GM18508 (cell line): Measurements from ENCODE around the gene GFM1.
"Not testable (repeated sequence)": the region's sequence is repeated elsewhere in the genome, so short reads cannot be mapped to it uniquely, and the experiment has no call there.

Source experiments
- ATAC-seq: cut with Tn5 transposase; IDR thresholded peaks from one replicate; pipeline ENCODE4 v1.9.1; 2021; ENCODE audit warnings: moderate number of reproducible peaks; ENCODE audit not compliant: insufficient read depth, unreplicated experiment

Gene GFM1

GRCh38 chr3:158672215-158673176, 28.2 kb downstream of the GFM1 start, which contains the start of gene LXN:
LXN (minus strand) TSS chr3:158672648; CDS start chr3:158672478, 170 bp downstream.
- peak; percentile 99 for ATAC-seq

DNA sequence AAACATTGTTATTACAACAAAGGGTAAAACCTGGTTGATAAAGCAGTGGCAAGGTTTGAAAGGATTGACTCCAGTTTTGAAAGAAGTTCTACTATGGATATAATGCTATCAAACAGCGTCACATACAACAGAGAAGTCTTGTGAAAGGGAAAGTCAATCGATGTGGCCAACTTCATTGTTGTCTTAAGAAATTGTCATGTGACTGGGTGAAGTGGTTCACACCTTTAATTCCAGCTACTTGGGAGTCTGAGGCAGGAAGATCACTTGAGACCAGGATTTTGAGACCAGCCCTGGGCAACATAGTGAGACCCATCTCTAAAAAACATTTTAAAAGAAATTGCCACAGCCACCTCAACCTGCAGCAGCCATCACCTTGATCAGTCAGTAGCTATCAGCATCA, 34.4 kb downstream of the GFM1 start:
- no peak for ATAC-seq

DNA sequence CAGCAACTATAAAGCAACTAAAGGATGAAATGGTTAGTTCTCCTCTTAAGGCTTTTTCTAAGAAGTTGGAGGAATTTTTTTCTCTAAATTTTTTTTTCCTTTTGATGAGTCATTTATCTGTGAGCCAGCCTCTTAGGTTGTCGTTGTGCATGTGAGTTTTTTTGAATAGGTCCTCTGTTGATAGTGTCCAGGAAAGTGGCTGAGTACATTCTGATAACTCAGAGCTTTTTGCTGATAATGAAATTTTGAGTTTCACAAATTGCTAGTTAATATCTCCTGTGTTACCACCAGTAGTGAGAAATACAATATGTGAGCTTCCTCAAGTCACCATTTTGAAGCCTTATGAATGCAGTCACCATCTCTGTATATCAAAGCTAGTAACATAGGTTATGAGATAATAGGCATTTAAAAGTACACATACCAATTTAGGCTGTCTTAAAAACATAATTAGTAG, 35.2 kb downstream of the GFM1 start:
- no peak for ATAC-seq

- ATAC-seq, result no peak
Observed at GRCh38 chr3:158680861-158681260, 36.5 kb downstream of the GFM1 start.

DNA sequence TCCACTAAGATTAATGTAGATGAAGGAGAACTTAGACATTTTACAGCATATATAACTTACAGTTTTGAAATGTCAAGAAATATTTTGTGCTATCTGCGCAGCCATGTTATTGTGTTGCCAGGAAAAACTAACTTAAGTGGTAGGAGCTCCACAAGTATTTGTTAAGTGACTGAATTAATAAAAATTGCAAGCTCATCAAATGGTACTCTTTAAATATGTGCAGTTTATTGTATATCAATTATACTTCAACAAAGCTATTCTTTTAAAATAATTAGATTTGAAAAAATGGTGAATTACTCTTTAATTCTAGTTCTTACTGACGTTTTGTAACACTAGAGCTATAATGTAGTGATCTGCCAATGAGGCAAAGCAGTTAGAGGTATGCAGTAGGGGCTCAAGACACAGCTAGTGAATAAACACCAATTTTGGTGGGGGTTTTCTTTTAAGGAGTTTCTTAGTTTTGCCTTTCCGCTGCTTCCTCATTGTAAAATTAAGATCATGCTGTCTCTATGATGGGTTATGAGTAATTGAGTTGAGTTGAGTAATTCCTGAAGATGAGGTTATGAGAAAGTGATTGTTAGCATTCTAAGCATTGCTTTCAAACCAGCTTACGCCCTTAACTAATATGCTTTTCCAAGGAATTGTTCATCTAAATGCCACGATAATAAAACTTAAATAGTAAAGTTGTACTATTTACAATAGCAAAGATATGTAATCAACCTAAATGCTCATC, 39.1 kb downstream of the GFM1 start:
- no peak for ATAC-seq

- ATAC-seq, result no peak
Observed at GRCh38 chr3:158685159-158685558, 40.8 kb downstream of the GFM1 start.

DNA sequence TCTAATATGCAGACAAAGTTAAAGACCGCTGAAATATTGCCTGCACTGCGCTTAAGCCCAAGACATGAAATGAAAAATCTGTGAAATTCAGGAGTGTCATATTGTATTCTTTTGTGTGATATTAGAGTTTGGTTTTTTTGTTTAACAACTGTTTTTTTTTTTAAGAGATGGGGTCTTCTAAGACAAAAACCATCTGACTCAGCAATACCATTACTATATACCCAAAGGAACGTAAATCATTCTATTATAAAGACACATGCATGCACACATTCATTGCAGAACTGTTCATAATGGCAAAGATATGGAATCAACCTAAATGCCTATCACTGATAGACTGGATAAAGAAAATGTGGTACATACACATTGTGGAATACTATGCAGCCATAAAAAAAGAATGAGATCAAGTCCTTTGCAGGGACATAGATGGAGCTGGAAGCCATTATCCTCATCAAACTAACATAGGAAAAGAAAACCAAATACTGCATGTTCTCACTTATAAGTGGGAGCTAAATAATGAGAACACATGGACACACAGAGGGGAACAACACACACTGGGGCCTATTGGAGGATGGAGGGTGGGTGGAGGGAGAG, 49.6 kb downstream of the GFM1 start:
- ATAC-seq, result not testable (repeated sequence)

DNA sequence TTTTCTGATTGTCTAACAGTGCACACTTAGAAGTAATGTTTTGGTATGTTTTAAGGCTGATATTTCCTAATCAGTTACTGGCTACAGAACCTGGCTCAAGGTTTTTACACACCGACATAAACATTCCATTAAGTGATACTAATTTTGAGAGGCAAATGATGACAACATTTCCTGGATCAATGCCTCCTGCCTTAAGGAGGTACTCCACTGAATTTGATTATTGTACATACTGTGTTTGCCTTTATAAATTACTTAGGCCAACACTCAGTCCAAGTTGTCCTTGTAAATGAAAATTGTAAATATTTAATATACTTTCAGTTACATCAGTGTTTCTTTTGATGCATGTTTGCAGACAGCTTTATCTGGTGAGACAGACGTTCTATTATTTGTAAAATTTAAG, 52.3 kb downstream of the GFM1 start:
- ATAC-seq, result no peak

DNA sequence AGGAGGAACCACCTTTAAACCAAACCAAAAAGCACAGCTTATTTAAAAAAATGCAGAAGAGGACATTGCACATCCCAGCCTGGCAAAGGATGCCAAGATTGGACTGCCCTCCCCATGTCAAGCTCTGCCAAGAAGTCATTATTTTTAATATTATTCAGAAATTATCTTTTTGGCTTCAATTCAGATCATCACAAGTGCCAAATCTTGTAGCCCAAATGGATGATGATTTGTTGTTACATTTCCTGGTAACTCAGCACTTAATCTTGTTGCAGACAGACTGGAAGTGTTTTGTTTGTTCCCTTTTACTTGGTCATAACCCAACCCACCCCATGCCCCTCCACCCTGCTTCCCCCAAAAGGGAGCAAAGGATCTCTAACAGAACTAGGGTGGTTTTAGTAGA, 56.2 kb downstream of the GFM1 start:
- no peak for ATAC-seq

DNA sequence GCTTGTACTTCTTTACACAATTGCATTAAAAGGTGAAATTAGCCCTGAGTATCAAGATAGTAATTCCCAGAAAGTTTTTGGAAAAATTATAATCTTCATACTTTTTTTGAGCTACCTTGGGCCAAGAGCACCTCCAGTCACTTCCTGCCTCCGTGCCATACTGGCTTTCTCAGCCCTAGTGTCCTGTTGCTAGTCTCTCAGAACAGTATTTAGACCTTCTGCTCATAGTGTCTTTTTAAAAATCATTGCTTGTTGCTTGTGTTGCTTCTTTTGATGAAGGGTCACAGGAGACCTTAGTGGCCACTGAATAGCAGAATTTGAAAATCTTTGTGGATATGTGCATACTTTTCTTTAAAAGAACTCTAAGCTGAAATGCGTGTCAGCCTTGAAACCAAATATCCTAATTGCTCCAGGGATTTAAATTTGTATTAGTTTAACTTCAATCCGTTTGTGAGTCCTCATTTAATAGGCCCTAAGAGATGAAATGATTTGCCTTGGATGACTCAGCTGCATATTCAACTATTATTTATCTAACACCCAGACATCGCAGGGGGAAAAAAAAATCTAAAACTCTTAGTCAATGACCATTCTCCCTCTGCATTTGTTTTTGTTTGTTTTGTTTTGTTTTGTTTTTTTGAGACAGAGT, 57.2 kb downstream of the GFM1 start:
- ATAC-seq, result no peak

- ATAC-seq, result no peak
Observed at GRCh38 chr3:158702815-158703481, 58.6 kb downstream of the GFM1 start.

DNA sequence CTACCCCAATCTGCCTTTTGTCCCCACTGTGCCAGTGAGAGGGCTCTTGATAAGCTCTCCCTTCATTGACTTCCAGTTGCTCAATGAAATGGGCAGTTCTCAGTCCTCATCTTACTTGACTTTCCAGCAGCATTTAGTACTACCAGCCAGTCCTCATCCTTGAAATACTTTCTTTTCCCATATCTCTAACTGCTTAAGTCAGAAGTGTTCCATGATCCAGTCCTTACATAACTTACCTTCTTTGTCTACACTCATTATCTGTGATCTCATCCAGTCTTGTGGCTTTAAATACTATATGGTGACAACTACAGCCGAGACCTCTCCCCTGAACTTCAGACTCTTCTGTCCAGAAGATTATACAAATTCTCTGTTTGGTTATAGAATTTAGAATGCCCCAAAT, 59.2 kb downstream of the GFM1 start:
- ATAC-seq, result no peak

DNA sequence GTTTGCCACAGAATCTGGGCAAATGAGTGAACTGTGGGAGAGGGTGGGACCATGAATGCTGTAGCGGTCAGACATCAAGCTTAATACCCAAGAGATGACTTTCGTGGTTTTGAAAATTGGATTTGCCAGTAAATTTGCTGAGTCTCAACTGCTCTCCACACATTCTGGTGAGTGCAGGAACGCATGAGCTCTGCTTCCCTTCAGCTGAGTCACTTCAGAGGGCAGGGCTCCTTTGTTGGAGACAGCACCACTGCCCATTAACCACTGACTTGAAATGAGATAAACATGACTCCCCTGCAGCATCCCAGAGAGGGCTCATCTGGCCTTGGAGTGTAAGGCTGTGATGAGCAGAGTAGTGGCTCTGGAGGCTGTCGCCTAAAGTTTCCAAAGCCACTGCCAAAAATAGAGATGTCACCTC, 65.3 kb downstream of the GFM1 start:
- no peak for ATAC-seq

- ATAC-seq, result no peak
Observed at GRCh38 chr3:158710601-158711000, 66.3 kb downstream of the GFM1 start.

DNA sequence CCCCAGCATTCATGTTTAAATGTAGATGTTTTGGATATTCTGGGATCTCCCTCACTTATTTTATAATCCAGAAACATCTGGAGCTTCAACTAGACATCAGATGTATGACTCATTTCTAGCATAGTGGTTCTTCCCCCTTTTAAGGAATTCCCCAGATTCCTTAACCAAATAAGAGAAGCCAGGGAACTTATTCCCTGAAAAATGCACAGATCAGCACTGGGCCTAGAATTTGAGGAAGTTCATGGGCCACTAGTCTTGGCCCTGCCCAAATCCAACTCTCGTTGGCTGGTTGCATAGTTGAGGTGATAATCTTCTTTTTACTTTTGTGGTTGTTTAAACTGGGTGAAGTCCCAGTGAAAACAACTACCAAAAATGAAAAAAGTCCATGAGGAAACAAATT, 67.6 kb downstream of the GFM1 start:
- no peak for ATAC-seq

DNA sequence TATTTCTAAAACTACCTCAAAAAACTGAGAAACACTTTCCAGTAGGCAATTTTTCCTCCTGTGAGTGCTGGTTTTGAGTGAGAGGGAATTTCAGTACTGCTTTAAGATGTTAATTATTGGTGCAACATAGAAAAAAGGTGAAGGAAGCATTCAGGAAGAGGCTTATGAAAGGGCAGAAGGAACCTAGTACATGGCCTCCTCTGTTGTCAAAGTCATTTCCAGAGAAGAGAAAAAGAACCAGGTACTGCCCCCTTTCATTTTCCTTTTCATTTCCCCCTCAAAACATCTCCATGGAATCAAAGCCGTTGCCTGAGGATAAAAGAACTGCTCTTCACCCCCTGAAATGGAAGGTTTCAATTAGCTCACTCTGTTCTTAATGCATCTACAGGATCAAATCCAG, 68.1 kb downstream of the GFM1 start:
- no peak for ATAC-seq

- no peak for ATAC-seq
Observed at GRCh38 chr3:158713094-158713499, 68.8 kb downstream of the GFM1 start.

DNA sequence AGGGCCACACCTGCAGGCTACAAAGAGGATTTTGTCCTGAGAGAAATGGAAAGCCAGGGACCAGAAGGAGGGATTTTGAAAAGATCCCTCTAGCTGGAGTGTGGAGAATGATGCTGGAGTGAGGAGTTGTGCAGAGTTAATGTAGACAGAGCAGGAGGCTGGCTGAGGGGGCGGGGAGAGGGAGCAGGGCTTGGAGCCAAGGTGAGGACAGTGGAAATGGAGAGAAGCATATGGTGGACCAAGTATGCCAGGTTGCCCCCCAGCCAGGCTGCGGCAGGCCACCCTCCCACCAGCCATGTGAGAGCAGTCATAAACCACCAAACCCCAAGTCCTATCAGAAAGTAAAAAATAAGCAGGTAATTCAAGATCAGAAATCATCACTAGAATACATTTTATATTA, 73.2 kb downstream of the GFM1 start:
- no peak for ATAC-seq

DNA sequence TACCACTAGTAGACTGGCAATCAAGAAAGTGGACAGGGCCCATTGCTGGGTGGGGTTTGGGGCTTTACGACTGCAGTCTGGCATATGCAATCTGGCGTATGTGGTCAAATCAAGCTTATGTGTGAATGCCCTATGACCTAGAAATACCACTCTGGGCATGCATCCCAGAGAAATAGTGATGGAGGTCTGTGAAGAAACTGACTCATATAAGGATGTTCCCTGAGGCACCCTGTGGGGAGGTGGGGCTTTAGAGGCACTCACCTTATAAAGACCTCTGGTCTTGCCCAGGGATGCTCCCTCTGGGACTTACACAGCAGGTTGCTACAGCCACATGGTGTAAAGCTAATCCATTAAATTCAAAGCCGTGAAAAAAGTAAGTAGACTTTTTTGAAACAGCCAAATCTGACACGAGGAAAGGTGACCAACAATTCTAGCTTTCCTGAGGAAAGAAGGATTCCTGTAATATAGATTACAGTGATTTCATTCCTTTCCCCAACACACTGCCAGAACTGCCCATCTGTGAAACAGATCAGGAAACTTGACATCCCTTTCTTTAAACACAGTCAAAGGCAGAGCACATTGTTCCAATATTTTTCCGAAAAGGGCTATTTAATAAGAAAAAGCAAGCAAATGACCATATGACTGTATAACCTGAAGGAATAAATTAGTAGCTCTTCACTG, 74.3 kb downstream of the GFM1 start:
- no peak for ATAC-seq
